Suprapubic skin (tissue), 4 donors: ENCODE data around the gene PF4V1. TPM values are rescaled to one million over a fixed set of nuclear protein-coding genes. Genes with fewer than 3 reads are reported as not detected.

ENCODE experiments used
- DNase-seq, 2 donors: peaks; one replicate each; pipeline ENCODE4 v3.0.0-alpha.2; 2019; ENCODE audit warnings: low spot score in 2 of 2
- H3K27ac ChIP-seq: fragments of 200-600 bp; sonication (generic); one replicate; pipeline ENCODE4 v1.5.1; 2019
- H3K27me3 ChIP-seq: fragments of 200-600 bp; sonication (generic); one replicate; pipeline ENCODE4 v1.5.1; 2019
- H3K36me3 ChIP-seq: fragments of 200-600 bp; sonication (generic); one replicate; pipeline ENCODE4 v1.5.1; 2019
- H3K4me1 ChIP-seq: fragments of 200-600 bp; sonication (generic); one replicate; pipeline ENCODE4 v1.5.1; 2019
- H3K4me3 ChIP-seq: fragments of 200-600 bp; sonication (generic); one replicate; pipeline ENCODE4 v1.5.1; 2019; ENCODE audit warnings: mild to moderate bottlenecking
- H3K9me3 ChIP-seq: fragments of 200-600 bp; sonication (generic); one replicate; pipeline ENCODE4 v1.5.1; 2019
- EP300 ChIP-seq: sonication (generic); formaldehyde crosslinking; IDR thresholded peaks from one replicate; pipeline ENCODE4 v1.6.1; 2017; ENCODE audit warnings: antibody characterized with exemption
- POLR2A ChIP-seq, 2 donors: fragments of 450-650 bp; IDR thresholded peaks; one replicate each; pipeline ENCODE4 v1.6.1; 2017; ENCODE audit warnings: antibody characterized with exemption in 2 of 2, mild to moderate bottlenecking in 2 of 2, moderate library complexity in 2 of 2
- POLR2AphosphoS5 ChIP-seq, 3 donors: sonication (generic); formaldehyde crosslinking; IDR thresholded peaks; one replicate each; pipeline ENCODE4 v1.6.1; 2017; ENCODE audit warnings: antibody characterized with exemption in 3 of 3
- WGBS: methylation state at CpG from one replicate; pipeline ENCODE4 v1.1.5; 2018; 5-methylcytosine and 5-hydroxymethylcytosine counted together
- total RNA-seq, 4 donors: library from RNA; depleted of rRNA; stranded (reverse); fragments of >200 nt; gene quantifications; one replicate each; pipeline ENCODE4 v1.1.0, GENCODE V29; 2016
- TF ChIP-seq, protein P1 (sequence below), 2 donors: fragments of 200-600 bp in 1 of 2; fragments of 450-650 bp in 1 of 2; sonication (generic) in 1 of 2; IDR thresholded peaks; one replicate each; pipeline ENCODE4 v1.5.1; 2016 to 2019; ENCODE audit warnings: antibody characterized with exemption in 2 of 2, mild to moderate bottlenecking in 1 of 2, moderate library complexity in 1 of 2

PF4V1 gene
- total RNA-seq, 4 donors from 2014 or later, result not detected

DNA sequence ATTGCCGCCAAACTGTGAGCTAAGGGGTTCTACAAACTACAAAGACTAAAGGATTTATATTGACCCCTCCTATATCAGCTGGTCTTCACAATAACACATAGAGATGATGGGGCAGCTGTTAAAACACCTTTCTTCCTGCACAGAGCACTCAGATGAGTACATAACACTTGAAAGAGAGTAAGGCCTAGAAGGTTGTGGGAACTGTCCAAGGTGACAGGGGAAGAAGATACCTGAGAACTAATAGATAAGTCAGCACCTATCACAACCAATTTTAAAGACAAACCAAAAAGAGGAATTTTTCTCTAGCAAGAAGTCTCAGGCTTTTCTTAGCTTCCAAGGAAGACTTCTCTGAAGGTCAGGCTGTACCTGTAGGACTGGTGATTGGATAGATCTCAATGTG, 35.8 kb upstream of the PF4V1 start:
- no peak overlapping the region for H3K4me3 ChIP-seq
- DNase-seq, result no peak
- H3K27me3 ChIP-seq, result no peaks in the 10 kb centered on the region
- H3K36me3 ChIP-seq, result no peaks in the 10 kb centered on the region
- no peaks in the 10 kb centered on the region for H3K4me1 ChIP-seq
- no peaks in the 10 kb centered on the region for H3K9me3 ChIP-seq
- H3K27ac ChIP-seq, result no peak overlapping the region
- TF ChIP-seq POLR2A (IDR thresholded peaks at IDR 0.05) (no peak), EP300 (no peak), POLR2AphosphoS5 (IDR thresholded peaks at IDR 0.05) (no peak)
- TF ChIP-seq, protein P1, sequence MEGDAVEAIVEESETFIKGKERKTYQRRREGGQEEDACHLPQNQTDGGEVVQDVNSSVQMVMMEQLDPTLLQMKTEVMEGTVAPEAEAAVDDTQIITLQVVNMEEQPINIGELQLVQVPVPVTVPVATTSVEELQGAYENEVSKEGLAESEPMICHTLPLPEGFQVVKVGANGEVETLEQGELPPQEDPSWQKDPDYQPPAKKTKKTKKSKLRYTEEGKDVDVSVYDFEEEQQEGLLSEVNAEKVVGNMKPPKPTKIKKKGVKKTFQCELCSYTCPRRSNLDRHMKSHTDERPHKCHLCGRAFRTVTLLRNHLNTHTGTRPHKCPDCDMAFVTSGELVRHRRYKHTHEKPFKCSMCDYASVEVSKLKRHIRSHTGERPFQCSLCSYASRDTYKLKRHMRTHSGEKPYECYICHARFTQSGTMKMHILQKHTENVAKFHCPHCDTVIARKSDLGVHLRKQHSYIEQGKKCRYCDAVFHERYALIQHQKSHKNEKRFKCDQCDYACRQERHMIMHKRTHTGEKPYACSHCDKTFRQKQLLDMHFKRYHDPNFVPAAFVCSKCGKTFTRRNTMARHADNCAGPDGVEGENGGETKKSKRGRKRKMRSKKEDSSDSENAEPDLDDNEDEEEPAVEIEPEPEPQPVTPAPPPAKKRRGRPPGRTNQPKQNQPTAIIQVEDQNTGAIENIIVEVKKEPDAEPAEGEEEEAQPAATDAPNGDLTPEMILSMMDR (IDR thresholded peaks at IDR 0.05), result no peak
- WGBS, result 79% methylated on average over 1 of the region's 1 CpG

DNA sequence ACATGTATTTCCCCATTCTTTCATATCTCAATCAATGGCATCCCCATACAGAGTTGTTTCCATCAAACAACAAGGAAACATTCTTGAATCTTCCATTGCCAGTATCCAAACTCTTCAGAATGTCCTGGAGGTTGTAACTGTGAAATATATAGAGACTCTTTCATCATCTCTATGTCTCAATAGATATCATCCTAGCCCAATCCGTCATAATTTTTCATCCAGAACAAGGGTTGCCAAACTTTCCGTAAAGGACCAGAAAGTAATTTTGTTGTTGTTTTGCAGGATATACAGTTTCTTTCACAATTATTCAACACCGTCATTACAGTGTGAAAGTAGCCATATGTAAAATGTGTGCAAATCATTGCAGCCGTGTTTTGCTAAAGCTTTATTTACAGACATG, 31.8 kb upstream of the PF4V1 start:
- no peak for DNase-seq
- WGBS, result 91% methylated on average over 4 of the region's 4 CpGs
- Histone ChIP-seq H3K9me3 (no peaks in the 10 kb centered on the region), H3K4me3 (no peak overlapping the region), H3K27ac (no peak overlapping the region), H3K4me1 (no peaks in the 10 kb centered on the region), H3K36me3 (no peaks in the 10 kb centered on the region), H3K27me3 (no peaks in the 10 kb centered on the region)
- TF ChIP-seq EP300 (no peak), POLR2A (IDR thresholded peaks at IDR 0.05) (no peak), POLR2AphosphoS5 (IDR thresholded peaks at IDR 0.05) (no peak)
- TF ChIP-seq, protein P1 (IDR thresholded peaks at IDR 0.05), result no peak

DNA sequence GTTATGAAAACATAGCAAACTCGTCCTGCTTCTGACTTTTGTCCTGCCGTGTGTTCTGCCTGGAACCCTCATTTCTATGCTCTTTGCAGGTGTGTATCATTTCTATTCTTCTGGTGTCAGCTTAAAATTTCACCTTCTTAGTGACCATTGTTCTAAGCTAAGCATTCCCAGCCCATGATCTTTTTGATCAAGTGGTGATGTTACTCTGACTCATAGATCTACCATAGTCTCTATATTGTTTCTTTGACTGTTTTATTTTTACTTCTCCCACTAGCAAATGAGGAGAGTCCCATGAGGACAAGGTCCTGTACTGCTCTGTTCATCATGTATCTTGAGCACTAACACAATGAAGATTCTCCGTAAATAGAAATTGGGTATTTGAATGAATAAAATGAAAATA, 30.7 kb upstream of the PF4V1 start:
- H3K4me1 ChIP-seq, result no peaks in the 10 kb centered on the region
- no peak for DNase-seq
- H3K36me3 ChIP-seq, result no peaks in the 10 kb centered on the region
- 83% methylated on average over 3 of the region's 3 CpGs for WGBS
- H3K9me3 ChIP-seq, result no peaks in the 10 kb centered on the region
- no peak for TF ChIP-seq EP300
- no peak for TF ChIP-seq POLR2A (IDR thresholded peaks at IDR 0.05)
- TF ChIP-seq, protein P1 (IDR thresholded peaks at IDR 0.05), result no peak
- no peak for TF ChIP-seq POLR2AphosphoS5 (IDR thresholded peaks at IDR 0.05)
- H3K27ac ChIP-seq, result no peak overlapping the region
- no peak overlapping the region for H3K4me3 ChIP-seq
- no peaks in the 10 kb centered on the region for H3K27me3 ChIP-seq

DNA sequence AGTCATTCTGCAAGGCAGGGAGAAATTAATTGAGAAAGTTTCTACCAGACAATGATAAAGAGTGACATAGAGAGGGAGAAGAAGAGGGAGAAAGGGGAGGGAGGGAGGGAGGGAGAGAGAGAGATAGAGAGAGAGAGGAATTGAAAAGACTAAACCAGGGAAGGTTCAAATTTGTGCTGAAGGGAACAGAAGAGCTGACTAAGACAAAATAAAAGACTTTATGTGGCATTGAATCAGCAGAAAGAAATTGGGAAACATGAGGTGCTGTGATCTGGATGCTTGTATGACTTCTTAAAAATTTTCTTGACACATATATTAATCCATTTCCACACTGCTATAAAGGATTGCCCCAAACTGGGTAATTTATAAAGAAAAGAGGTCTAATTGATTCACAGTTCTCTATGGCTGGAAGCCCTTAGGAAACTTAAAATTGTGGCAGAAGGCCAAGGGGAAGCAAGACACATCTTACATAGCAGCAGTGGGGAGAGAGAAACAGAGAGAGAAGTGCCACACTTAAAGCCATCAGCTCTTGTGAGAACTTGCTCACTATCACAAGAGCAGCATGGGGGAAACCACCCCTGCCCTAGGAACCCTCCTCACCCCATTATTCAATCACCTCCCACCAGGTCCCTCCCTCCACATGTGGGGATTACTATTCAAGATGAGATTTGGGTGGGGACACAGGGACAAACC, 30.1 kb upstream of the PF4V1 start:
- Histone ChIP-seq H3K9me3 (no peaks in the 10 kb centered on the region), H3K4me3 (no peak overlapping the region), H3K27ac (no peak overlapping the region), H3K27me3 (no peaks in the 10 kb centered on the region), H3K36me3 (no peaks in the 10 kb centered on the region), H3K4me1 (no peaks in the 10 kb centered on the region)
- TF ChIP-seq POLR2A (IDR thresholded peaks at IDR 0.05) (no peak), EP300 (no peak)
- TF ChIP-seq, protein P1 (IDR thresholded peaks at IDR 0.05), result no peak
- no peak for DNase-seq

DNA sequence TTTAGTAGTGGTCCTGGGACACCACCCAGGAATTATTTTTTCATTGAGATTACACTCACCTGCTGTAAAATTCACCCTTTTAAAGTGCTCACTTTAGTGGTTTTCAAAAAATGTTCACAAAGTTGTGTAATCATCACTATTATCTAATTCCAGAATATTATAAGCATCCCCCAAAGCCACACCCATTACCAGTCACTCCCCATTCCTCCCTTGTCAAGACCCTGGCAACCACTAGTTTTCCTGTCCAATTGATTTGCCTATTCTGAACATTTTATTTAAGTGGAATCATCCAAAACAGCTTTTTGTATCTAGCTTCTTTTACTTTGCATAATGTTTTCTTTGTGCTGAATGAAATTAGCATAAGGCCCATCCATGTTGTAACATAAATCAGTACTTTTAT, 29.3 kb upstream of the PF4V1 start:
- no peak for DNase-seq
- Histone ChIP-seq H3K9me3 (no peaks in the 10 kb centered on the region), H3K4me1 (no peaks in the 10 kb centered on the region), H3K27me3 (no peaks in the 10 kb centered on the region), H3K27ac (no peak overlapping the region), H3K36me3 (no peaks in the 10 kb centered on the region), H3K4me3 (no peak overlapping the region)
- TF ChIP-seq, protein P1 (IDR thresholded peaks at IDR 0.05), result no peak
- no peak for TF ChIP-seq POLR2A (IDR thresholded peaks at IDR 0.05)
